Measurements from ENCODE around the gene PDE3A.

GRCh38 chr12:20590570-20590969 is 222.2 kb downstream of the PDE3A start:
- TF ChIP-seq CTCF (conservative IDR thresholded peaks at IDR 0.05; ENCODE audit: low read length) (no peak), EZH2phosphoT487 (IDR thresholded peaks at IDR 0.05; ENCODE audit: borderline replicate concordance) (no peak)

Data from Loucy (cell line).